Nephron progenitor cell (in vitro differentiated cells): ENCODE data around the gene COL11A2.

ENCODE experiments used
- DNase-seq: peaks from one replicate; pipeline ENCODE4 v3.0.0; 2021
- H3K27ac Mint-ChIP-seq: 2 replicates; pipeline ENCODE4 v1.8.0; 2021; ENCODE audit warnings: mild to moderate bottlenecking, moderate library complexity, mixed read lengths
- H3K27me3 Mint-ChIP-seq: 2 replicates; pipeline ENCODE4 v1.8.0; 2021; ENCODE audit warnings: mild to moderate bottlenecking, low read depth, mixed read lengths; ENCODE audit not compliant: poor library complexity
- H3K36me3 Mint-ChIP-seq: 2 replicates; pipeline ENCODE4 v1.8.0; 2021; ENCODE audit warnings: low read depth, mixed read lengths
- H3K4me1 Mint-ChIP-seq: 2 replicates; pipeline ENCODE4 v1.8.0; 2021; ENCODE audit warnings: mixed read lengths
- H3K4me3 Mint-ChIP-seq: 2 replicates; pipeline ENCODE4 v1.8.0; 2021; ENCODE audit warnings: mild to moderate bottlenecking, moderate library complexity, mixed read lengths
- H3K9me3 Mint-ChIP-seq: 2 replicates; pipeline ENCODE4 v1.8.0; 2021; ENCODE audit warnings: mild to moderate bottlenecking, moderate library complexity, mixed read lengths
- CTCF ChIP-seq: fragments of 200-600 bp; sonication (generic); IDR thresholded peaks from 2 replicates; pipeline ENCODE4 v1.5.0; 2021; ENCODE audit warnings: antibody characterized with exemption

Gene COL11A2

GRCh38 chr6:33169291-33170175 lies 22.7 kb downstream of the COL11A2 start:
- Mint-ChIP-seq H3K4me3 (no peak overlapping the region), H3K9me3 (no peaks in the 10 kb centered on the region), H3K27ac (no peak overlapping the region), H3K36me3 (no peaks in the 10 kb centered on the region), H3K4me1 (peaks cover 20% of the 10 kb centered on the region), H3K27me3 (peaks cover 53% of the 10 kb centered on the region)
- DNase-seq: no peak
- TF ChIP-seq CTCF: no peak

- DNase-seq: no peak
- Mint-ChIP-seq H3K4me3 (no peak overlapping the region), H3K36me3 (no peaks in the 10 kb centered on the region), H3K27me3 (peaks cover 55% of the 10 kb centered on the region), H3K27ac (no peak overlapping the region), H3K9me3 (no peaks in the 10 kb centered on the region), H3K4me1 (peaks cover 27% of the 10 kb centered on the region)
- no peak for TF ChIP-seq CTCF
Measured at GRCh38 chr6:33168639-33169038, 23.6 kb downstream of the COL11A2 start.

GRCh38 chr6:33168284-33168601 lies 24.0 kb downstream of the COL11A2 start:
- no peak for TF ChIP-seq CTCF
- H3K4me3 Mint-ChIP-seq: no peak overlapping the region
- peaks cover 27% of the 10 kb centered on the region for H3K4me1 Mint-ChIP-seq
- DNase-seq: no peak
- no peaks in the 10 kb centered on the region for H3K36me3 Mint-ChIP-seq
- peaks cover 53% of the 10 kb centered on the region for H3K27me3 Mint-ChIP-seq
- H3K27ac Mint-ChIP-seq: no peak overlapping the region
- H3K9me3 Mint-ChIP-seq: no peaks in the 10 kb centered on the region

GRCh38 chr6:33167374-33168283 lies 24.6 kb downstream of the COL11A2 start:
- no peak overlapping the region for H3K4me3 Mint-ChIP-seq
- no peak for TF ChIP-seq CTCF
- no peaks in the 10 kb centered on the region for H3K9me3 Mint-ChIP-seq
- DNase-seq: no peak
- peaks cover 58% of the 10 kb centered on the region for H3K27me3 Mint-ChIP-seq
- H3K4me1 Mint-ChIP-seq: peaks cover 27% of the 10 kb centered on the region
- H3K27ac Mint-ChIP-seq: no peak overlapping the region
- no peaks in the 10 kb centered on the region for H3K36me3 Mint-ChIP-seq

- Mint-ChIP-seq H3K4me3 (no peak overlapping the region), H3K36me3 (no peaks in the 10 kb centered on the region), H3K27ac (no peak overlapping the region), H3K9me3 (no peaks in the 10 kb centered on the region), H3K27me3 (peaks cover 59% of the 10 kb centered on the region), H3K4me1 (peaks cover 32% of the 10 kb centered on the region)
- DNase-seq: no peak
- TF ChIP-seq CTCF: no peak
Measured at GRCh38 chr6:33166811-33167210, 25.5 kb downstream of the COL11A2 start.
